Smooth muscle cell (in vitro differentiated cells): ENCODE results near the gene STK26. TPM values are rescaled to one million over a fixed set of nuclear protein-coding genes. Genes with fewer than 3 reads are reported as not detected.
A peak's percentile ranks its signal among the peaks of the same experiment; 100 is the strongest.

Experiments
- DNase-seq: peaks from one replicate; lab custom pipeline; 2025; ENCODE audit not compliant: unreplicated experiment; lab: John Stamatoyannopoulos, UW
- H2AFZ ChIP-seq: fragments of 200-600 bp; sonication (generic); 2 replicates; pipeline ENCODE4 v1.6.0; 2016; ENCODE audit warnings: antibody characterized with exemption, low read depth, mild to moderate bottlenecking
- H3F3A ChIP-seq: fragments of 200-600 bp; sonication (generic); 2 replicates; pipeline ENCODE4 v1.6.0; 2017; ENCODE audit warnings: antibody characterized with exemption, low read depth
- H3K27ac ChIP-seq: fragments of 200-600 bp; sonication (generic); 2 replicates; pipeline ENCODE4 v1.5.1; 2016; ENCODE audit warnings: low read depth, mild to moderate bottlenecking
- H3K27me3 ChIP-seq: fragments of 200-600 bp; sonication (generic); 2 replicates; pipeline ENCODE4 v1.6.1; 2016; ENCODE audit warnings: low read depth, mild to moderate bottlenecking
- H3K36me3 ChIP-seq: fragments of 200-600 bp; sonication (generic); 2 replicates; pipeline ENCODE4 v1.5.1; 2016; ENCODE audit warnings: low read depth
- H3K4me1 ChIP-seq: fragments of 200-600 bp; sonication (generic); 2 replicates; pipeline ENCODE4 v1.5.1; 2016; ENCODE audit warnings: low read depth
- H3K4me2 ChIP-seq: fragments of 200-600 bp; sonication (generic); 2 replicates; pipeline ENCODE4 v1.6.0; 2016; ENCODE audit warnings: mild to moderate bottlenecking
- H3K4me3 ChIP-seq: fragments of 200-600 bp; sonication (generic); 2 replicates; pipeline ENCODE4 v1.5.1; 2016; ENCODE audit warnings: mild to moderate bottlenecking
- H3K79me2 ChIP-seq: fragments of 200-600 bp; sonication (generic); 2 replicates; pipeline ENCODE4 v1.6.0; 2016; ENCODE audit warnings: low read depth, mild to moderate bottlenecking
- H3K9ac ChIP-seq: fragments of 200-600 bp; sonication (generic); 2 replicates; pipeline ENCODE4 v1.6.0; 2016; ENCODE audit warnings: low read depth
- H3K9me3 ChIP-seq: fragments of 200-600 bp; sonication (generic); replicated peaks from 2 replicates; pipeline ENCODE4 v1.5.1; 2016; ENCODE audit warnings: low read depth
- H4K20me1 ChIP-seq: fragments of 200-600 bp; sonication (generic); 2 replicates; pipeline ENCODE4 v1.6.0; 2016; ENCODE audit warnings: low read depth
- CTCF ChIP-seq: fragments of 200-600 bp; sonication (generic); IDR thresholded peaks from 2 replicates; pipeline ENCODE4 v1.5.1; 2017; ENCODE audit warnings: borderline replicate concordance, mild to moderate bottlenecking, antibody characterized with exemption; ENCODE audit not compliant: insufficient read depth, poor library complexity, severe bottlenecking
- WGBS: methylation state at CpG from one replicate; pipeline ENCODE4 v1.1.7; 2016; ENCODE audit warnings: low lambda C conversion rate; 5-methylcytosine and 5-hydroxymethylcytosine counted together
- polyA plus RNA-seq: library from polyadenylated mRNA; unstranded; fragments of >200 nt; fragmentation: Nextera tagmentation; extraction: Ambion mirVana; gene quantifications from 2 replicates; pipeline ENCODE4 v1.2.1, GENCODE V29; 2016
- total RNA-seq: library from RNA; depleted of rRNA; stranded (reverse); fragments of >200 nt; gene quantifications from 2 replicates; pipeline ENCODE4 v1.2.3, GENCODE V29; 2014

STK26 gene
- total and polyA plus RNA-seq, 2 experiments from 2014 or later: 13.2 to 50.9 TPM

GRCh38 chrX:132115792-132116191, 92.7 kb downstream of the STK26 start:
- Histone ChIP-seq H3K4me2 (no peak overlapping the region), H3K4me3 (no peak overlapping the region), H3K79me2 (no peaks in the 10 kb centered on the region), H3K9me3 (no peaks in the 10 kb centered on the region), H4K20me1 (no peaks in the 10 kb centered on the region), H3K9ac (no peak overlapping the region), H3K36me3 (no peaks in the 10 kb centered on the region), H2AFZ (no peak overlapping the region), H3K27me3 (no peaks in the 10 kb centered on the region), H3K4me1 (no peaks in the 10 kb centered on the region), H3F3A (no peaks in the 10 kb centered on the region), H3K27ac (no peak overlapping the region)
- 64% methylated on average over 5 of the region's 5 CpGs for WGBS
- no peak for DNase-seq
- no peak for TF ChIP-seq CTCF

GRCh38 chrX:132118358-132118757, 95.3 kb downstream of the STK26 start:
- Histone ChIP-seq H3K36me3 (no peaks in the 10 kb centered on the region), H2AFZ (no peak overlapping the region), H3K4me2 (no peak overlapping the region), H3K27ac (peak overlapping the region; percentile 40), H4K20me1 (no peaks in the 10 kb centered on the region), H3F3A (no peaks in the 10 kb centered on the region), H3K9me3 (no peaks in the 10 kb centered on the region), H3K79me2 (no peaks in the 10 kb centered on the region), H3K4me3 (no peak overlapping the region), H3K4me1 (no peaks in the 10 kb centered on the region), H3K9ac (no peak overlapping the region), H3K27me3 (no peaks in the 10 kb centered on the region)
- no peak for TF ChIP-seq CTCF
- 93% methylated on average over 4 of the region's 4 CpGs for WGBS
- no peak for DNase-seq

- peaks cover 3% of the 10 kb centered on the region for H3K9me3 ChIP-seq
- H3K27ac ChIP-seq: peak overlapping the region; percentile 40
- no peaks in the 10 kb centered on the region for H3F3A ChIP-seq
- no peaks in the 10 kb centered on the region for H3K79me2 ChIP-seq
- H3K4me2 ChIP-seq: no peak overlapping the region
- 47% methylated on average over 3 of the region's 3 CpGs for WGBS
- H3K36me3 ChIP-seq: no peaks in the 10 kb centered on the region
- no peak for DNase-seq
- no peak overlapping the region for H3K4me3 ChIP-seq
- no peak overlapping the region for H3K9ac ChIP-seq
- TF ChIP-seq CTCF: no peak
- no peaks in the 10 kb centered on the region for H3K27me3 ChIP-seq
- no peaks in the 10 kb centered on the region for H3K4me1 ChIP-seq
- no peaks in the 10 kb centered on the region for H4K20me1 ChIP-seq
- no peak overlapping the region for H2AFZ ChIP-seq
These were observed 96.2 kb downstream of the STK26 start for GRCh38 chrX:132119283-132119682.

- Histone ChIP-seq H3F3A (no peaks in the 10 kb centered on the region), H3K36me3 (no peaks in the 10 kb centered on the region), H4K20me1 (no peaks in the 10 kb centered on the region), H2AFZ (no peak overlapping the region), H3K79me2 (no peaks in the 10 kb centered on the region), H3K27me3 (no peaks in the 10 kb centered on the region), H3K4me1 (no peaks in the 10 kb centered on the region), H3K4me2 (no peak overlapping the region), H3K4me3 (no peak overlapping the region), H3K9me3 (peaks cover 5% of the 10 kb centered on the region), H3K27ac (peak overlapping the region; percentile 40), H3K9ac (no peak overlapping the region)
- no peak for DNase-seq
- 57% methylated on average over 12 of the region's 12 CpGs for WGBS
- no peak for TF ChIP-seq CTCF
These were observed 96.9 kb downstream of the STK26 start for GRCh38 chrX:132119821-132120515.
